ENCODE results near the gene GPR137.
"Not testable (repeated sequence)": the region's sequence is repeated elsewhere in the genome, so short reads cannot be mapped to it uniquely, and the experiment has no call there.

GPR137 gene

DNA sequence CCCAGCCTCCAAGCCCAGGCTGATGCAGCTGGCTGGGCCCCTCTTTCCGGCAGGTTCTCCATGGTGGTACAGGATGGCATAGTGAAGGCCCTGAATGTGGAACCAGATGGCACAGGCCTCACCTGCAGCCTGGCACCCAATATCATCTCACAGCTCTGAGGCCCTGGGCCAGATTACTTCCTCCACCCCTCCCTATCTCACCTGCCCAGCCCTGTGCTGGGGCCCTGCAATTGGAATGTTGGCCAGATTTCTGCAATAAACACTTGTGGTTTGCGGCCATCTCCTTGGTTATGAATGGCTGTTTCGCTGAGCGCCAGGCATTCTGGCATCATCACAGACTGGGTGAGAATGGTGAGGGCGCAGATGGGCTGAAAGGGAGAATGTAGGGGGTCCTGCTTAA, 35.9 kb downstream of the GPR137 start:
- POLR2A ChIA-PET: no interaction called here
- no peak for DNase-seq (ENCODE audit: extremely low spot score)
- TF ChIP-seq LEF1 (IDR thresholded peaks at IDR 0.05; ENCODE audit: borderline replicate concordance) (no peak), FOXA1 (IDR thresholded peaks at IDR 0.05) (no peak), ZNF384 (IDR thresholded peaks at IDR 0.05) (no peak), L3MBTL2 (conservative IDR thresholded peaks at IDR 0.05) (no peak), ARNT (IDR thresholded peaks at IDR 0.05) (no peak)
- TF ChIP-seq, protein P1, sequence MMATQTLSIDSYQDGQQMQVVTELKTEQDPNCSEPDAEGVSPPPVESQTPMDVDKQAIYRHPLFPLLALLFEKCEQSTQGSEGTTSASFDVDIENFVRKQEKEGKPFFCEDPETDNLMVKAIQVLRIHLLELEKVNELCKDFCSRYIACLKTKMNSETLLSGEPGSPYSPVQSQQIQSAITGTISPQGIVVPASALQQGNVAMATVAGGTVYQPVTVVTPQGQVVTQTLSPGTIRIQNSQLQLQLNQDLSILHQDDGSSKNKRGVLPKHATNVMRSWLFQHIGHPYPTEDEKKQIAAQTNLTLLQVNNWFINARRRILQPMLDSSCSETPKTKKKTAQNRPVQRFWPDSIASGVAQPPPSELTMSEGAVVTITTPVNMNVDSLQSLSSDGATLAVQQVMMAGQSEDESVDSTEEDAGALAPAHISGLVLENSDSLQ (IDR thresholded peaks at IDR 0.05): no peak
- CTCF ChIA-PET: no interaction called here

DNA sequence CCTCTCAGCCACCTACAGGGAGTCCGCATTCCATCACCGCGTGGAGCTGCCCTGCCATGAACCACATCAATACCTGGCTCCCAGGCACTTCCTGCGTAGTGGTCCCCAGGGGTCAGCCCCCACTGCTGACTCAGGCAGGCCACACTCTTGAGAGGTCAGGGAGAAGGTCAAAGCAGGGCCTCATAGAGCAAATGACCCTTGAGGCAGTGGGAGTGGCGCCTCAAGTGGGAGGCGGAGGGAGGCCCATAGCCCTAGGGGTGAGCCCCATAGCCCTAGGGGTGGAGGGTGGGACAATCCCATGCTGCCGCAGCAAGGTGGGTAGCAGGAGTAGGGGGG, 37.2 kb downstream of the GPR137 start:
- ChIA-PET CTCF (interaction anchor here (1.1 to 1.7 kb wide), 2 partner anchors 9 to 32 kb away, joined by 4 to 7 read pairs; no protein-coding TSS in a partner anchor), POLR2A (interaction anchor here (1.8 kb wide), 1 partner anchor 9 kb away, joined by 5 read pairs; no protein-coding TSS in a partner anchor)
- TF ChIP-seq BHLHE40 (IDR thresholded peaks at IDR 0.05; ENCODE audit: borderline replicate concordance) (no peak), ZNF384 (IDR thresholded peaks at IDR 0.05) (no peak), SUZ12 (IDR thresholded peaks at IDR 0.05) (no peak), SP1 (IDR thresholded peaks at IDR 0.05) (no peak), ELF4 (IDR thresholded peaks at IDR 0.05) (no peak), FOXA1 (IDR thresholded peaks at IDR 0.05) (no peak), CTBP1 (IDR thresholded peaks at IDR 0.05; ENCODE audit: borderline replicate concordance) (no peak), FOXK2 (IDR thresholded peaks at IDR 0.05) (no peak), HDGF (IDR thresholded peaks at IDR 0.05; ENCODE audit: borderline replicate concordance) (no peak), FOXM1 (IDR thresholded peaks at IDR 0.05; ENCODE audit: borderline replicate concordance) (no peak), LEF1 (IDR thresholded peaks at IDR 0.05; ENCODE audit: borderline replicate concordance) (no peak), NFRKB (IDR thresholded peaks at IDR 0.05) (no peak)
- TF ChIP-seq, protein P1 (IDR thresholded peaks at IDR 0.05): no peak
- no peak for DNase-seq (ENCODE audit: extremely low spot score)

DNA sequence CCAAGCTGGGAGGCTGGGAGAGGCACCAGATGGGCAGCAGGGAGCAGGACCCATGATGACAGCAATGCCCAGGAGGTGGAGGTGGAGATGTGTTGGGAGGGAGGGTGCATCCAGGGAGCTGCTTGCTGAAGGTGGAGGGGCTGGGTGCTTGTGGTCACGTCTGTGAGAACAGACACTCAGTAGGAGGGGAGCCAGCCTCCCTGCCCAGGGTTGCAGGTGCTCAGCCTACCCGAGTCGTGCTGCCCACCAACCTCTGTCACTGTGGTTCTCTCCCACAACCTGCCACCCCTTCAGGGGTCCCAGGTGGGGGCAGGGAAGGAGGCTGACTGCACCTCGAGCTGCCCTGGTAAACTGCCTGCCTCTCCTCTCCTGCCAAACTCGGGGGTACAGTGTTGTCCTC, 37.7 kb downstream of the GPR137 start:
- ChIA-PET CTCF (interaction anchor here (1.1 to 1.7 kb wide), 2 partner anchors 8 to 32 kb away, joined by 4 to 7 read pairs; no protein-coding TSS in a partner anchor), POLR2A (interaction anchor here (1.8 kb wide), 1 partner anchor 8 kb away, joined by 5 read pairs; no protein-coding TSS in a partner anchor)
- TF ChIP-seq NFRKB (IDR thresholded peaks at IDR 0.05) (no peak), LEF1 (IDR thresholded peaks at IDR 0.05; ENCODE audit: borderline replicate concordance) (no peak), L3MBTL2 (conservative IDR thresholded peaks at IDR 0.05) (no peak), BHLHE40 (IDR thresholded peaks at IDR 0.05; ENCODE audit: borderline replicate concordance) (no peak), ELF4 (IDR thresholded peaks at IDR 0.05) (no peak), TARDBP (IDR thresholded peaks at IDR 0.05) (no peak), ZNF384 (IDR thresholded peaks at IDR 0.05) (no peak), FOXK2 (IDR thresholded peaks at IDR 0.05) (no peak), FOXM1 (IDR thresholded peaks at IDR 0.05; ENCODE audit: borderline replicate concordance) (no peak), ARNT (IDR thresholded peaks at IDR 0.05) (no peak), SP1 (IDR thresholded peaks at IDR 0.05) (no peak), CTBP1 (IDR thresholded peaks at IDR 0.05; ENCODE audit: borderline replicate concordance) (no peak), FOXA1 (IDR thresholded peaks at IDR 0.05) (no peak), SUZ12 (IDR thresholded peaks at IDR 0.05) (no peak)
- no peak for DNase-seq (ENCODE audit: extremely low spot score)

DNA sequence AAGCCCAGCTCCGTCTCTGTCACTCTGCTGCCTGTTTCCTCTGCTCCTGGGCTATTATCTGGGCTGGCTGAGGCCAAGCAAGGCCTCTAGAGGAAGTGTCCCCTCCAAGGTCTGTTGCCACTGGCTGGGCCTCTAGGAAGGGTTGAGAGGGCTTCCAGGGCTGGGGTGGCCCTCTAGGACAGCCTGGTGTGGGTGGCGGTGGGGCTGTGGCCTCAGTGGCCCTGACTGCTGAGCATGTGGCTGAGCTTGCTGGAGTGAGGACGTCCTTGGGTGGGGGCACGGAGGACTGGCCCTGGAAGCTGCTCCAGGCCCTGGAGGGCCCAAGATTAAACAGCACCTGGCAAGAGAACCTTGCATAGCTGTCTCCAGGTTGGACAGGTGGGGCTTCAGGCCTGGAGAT, 38.3 kb downstream of the GPR137 start:
- DNase-seq (ENCODE audit: extremely low spot score): not testable (repeated sequence)
- POLR2A ChIA-PET: interaction anchor here (1.8 kb wide), 1 partner anchor 8 kb away, joined by 5 read pairs; no protein-coding TSS in a partner anchor
- CTCF ChIA-PET: interaction anchor here (0.6 to 1.7 kb wide), 2 partner anchors 8 to 31 kb away, joined by 4 to 7 read pairs; no protein-coding TSS in a partner anchor

DNA sequence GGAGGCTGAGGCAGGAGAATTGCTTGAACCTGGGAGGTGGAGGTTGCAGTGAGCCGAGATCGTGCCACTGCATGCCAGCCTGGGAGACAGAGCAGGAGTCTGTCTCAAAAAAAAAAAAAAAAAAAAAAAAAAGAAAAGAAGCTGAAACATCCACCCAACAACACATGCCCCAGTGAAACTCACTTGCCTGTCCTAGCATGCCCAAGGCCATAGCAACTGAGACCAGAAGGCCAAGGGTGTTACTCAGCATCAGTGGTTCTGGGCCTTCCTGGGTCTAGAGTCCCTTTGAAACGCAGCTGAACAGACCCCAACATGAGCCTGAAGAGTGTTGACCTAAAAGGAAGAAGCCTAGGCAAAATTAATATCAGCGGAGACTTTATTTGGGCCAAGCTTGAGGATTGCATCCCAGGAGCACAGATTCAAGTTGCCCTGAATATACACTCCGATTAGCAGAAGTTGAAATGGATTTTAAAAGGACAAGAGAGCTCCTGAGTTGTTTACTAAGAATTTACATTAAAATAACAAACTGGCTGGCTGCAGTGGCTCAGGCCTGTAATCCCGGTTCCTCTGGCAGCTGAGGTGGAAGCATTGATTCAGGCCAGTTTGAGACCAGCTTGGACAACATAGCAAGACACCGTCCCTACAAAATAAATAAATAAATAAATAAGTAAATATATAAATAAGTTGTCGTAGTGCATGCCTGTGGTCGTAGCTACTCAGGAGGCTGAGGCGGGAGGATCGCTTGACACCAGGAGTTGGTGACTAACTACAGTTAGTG, 39.2 kb downstream of the GPR137 start:
- TF ChIP-seq LEF1 (IDR thresholded peaks at IDR 0.05; ENCODE audit: borderline replicate concordance) (no peak), CTBP1 (IDR thresholded peaks at IDR 0.05; ENCODE audit: borderline replicate concordance) (no peak), NFRKB (IDR thresholded peaks at IDR 0.05) (no peak)
- ChIA-PET POLR2A (interaction anchor here (0.7 to 1.0 kb wide), 2 partner anchors 18 to 53 kb away, joined by 3 read pairs; no protein-coding TSS in a partner anchor), CTCF (interaction anchor here (0.6 to 0.9 kb wide), 2 partner anchors 20 to 143 kb away, joined by 3 read pairs; no protein-coding TSS in a partner anchor)
- no peak for DNase-seq (ENCODE audit: extremely low spot score)

DNA sequence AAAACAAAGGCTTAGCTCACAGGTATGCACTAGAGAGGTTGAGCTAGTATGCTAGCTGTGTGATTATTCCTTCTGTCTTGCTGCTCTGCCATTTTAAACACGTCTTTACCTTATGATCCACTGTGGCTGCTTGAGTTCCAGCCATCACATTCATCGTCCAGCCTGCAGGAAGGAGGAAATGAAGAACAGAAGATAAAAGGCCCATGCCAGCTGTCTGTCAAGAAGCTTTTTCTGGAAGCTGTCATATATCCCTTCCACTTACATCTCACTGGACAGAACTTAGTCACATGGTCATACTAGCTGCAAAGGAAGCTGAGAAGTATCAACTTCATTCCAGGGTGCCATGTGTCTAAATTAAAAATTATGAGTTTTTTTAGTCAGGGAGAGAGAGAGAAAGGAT, 41.7 kb downstream of the GPR137 start:
- DNase-seq (ENCODE audit: extremely low spot score): no peak
- TF ChIP-seq TARDBP (IDR thresholded peaks at IDR 0.05): no peak
- no peak for TF ChIP-seq HDGF (IDR thresholded peaks at IDR 0.05; ENCODE audit: borderline replicate concordance)
- no peak for TF ChIP-seq ARNT (IDR thresholded peaks at IDR 0.05)
- ChIA-PET CTCF (no interaction called here), POLR2A (interaction anchor here (1.3 kb wide), 1 partner anchor 9 kb away, joined by 9 read pairs; the partner anchor contains the start of genes PRDX5 and TRMT112)

DNA sequence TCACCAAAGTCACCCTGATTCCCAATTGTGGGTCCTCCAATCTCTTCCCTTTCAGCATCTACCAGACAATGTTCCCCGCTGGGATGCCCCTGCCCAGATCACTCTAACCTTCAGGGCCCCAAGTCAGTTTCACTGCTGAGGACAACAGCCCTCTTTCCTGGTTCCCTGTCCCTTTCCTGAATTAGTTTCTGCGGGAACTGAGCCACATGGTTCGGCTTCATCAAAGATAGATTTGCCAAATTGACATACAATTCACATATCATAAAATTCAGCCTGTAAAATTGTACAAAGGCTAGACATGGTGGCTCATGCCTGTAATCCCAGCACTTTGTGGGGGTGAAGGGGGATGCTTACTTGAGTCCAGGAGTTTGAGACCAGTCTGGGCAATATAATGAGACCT, 42.3 kb downstream of the GPR137 start:
- TF ChIP-seq L3MBTL2 (conservative IDR thresholded peaks at IDR 0.05) (no peak), SP1 (IDR thresholded peaks at IDR 0.05) (no peak), SUZ12 (IDR thresholded peaks at IDR 0.05) (no peak), HDGF (IDR thresholded peaks at IDR 0.05; ENCODE audit: borderline replicate concordance) (no peak), FOXK2 (IDR thresholded peaks at IDR 0.05) (no peak), TARDBP (IDR thresholded peaks at IDR 0.05) (no peak), FOXM1 (IDR thresholded peaks at IDR 0.05; ENCODE audit: borderline replicate concordance) (no peak), ARNT (IDR thresholded peaks at IDR 0.05) (no peak), ELF4 (IDR thresholded peaks at IDR 0.05) (no peak), LEF1 (IDR thresholded peaks at IDR 0.05; ENCODE audit: borderline replicate concordance) (no peak), ZNF384 (IDR thresholded peaks at IDR 0.05) (no peak), BHLHE40 (IDR thresholded peaks at IDR 0.05; ENCODE audit: borderline replicate concordance) (no peak)
- DNase-seq (ENCODE audit: extremely low spot score): no peak
- CTCF ChIA-PET: no interaction called here
- POLR2A ChIA-PET: interaction anchor here (1.3 to 5.6 kb wide), 2 partner anchors 9 to 10 kb away, joined by 9 to 60 read pairs; partner anchors contain the start of genes PRDX5 and TRMT112

All from HEK293T (cell line).